Type B pancreatic cell (in vitro differentiated cells): ENCODE data around the gene GNG8. TPM values are rescaled to one million over a fixed set of nuclear protein-coding genes. Genes with fewer than 3 reads are reported as not detected.
A peak's percentile ranks its signal among the peaks of the same experiment; 100 is the strongest.
"Not testable (repeated sequence)": the region's sequence is repeated elsewhere in the genome, so short reads cannot be mapped to it uniquely, and the experiment has no call there.

Source experiments
- DNase-seq: peaks from one replicate; pipeline ENCODE4 v3.0.0; 2021; ENCODE audit warnings: mixed read lengths; ENCODE audit not compliant: unreplicated experiment; ENCODE audit errors: extremely low spot score
- H3K27ac Mint-ChIP-seq: 2 replicates; pipeline ENCODE4 v1.8.0; 2021; ENCODE audit warnings: mild to moderate bottlenecking, mixed read lengths
- H3K27me3 Mint-ChIP-seq: 2 replicates; pipeline ENCODE4 v1.8.0; 2021; ENCODE audit warnings: mixed read lengths
- H3K36me3 Mint-ChIP-seq: 2 replicates; pipeline ENCODE4 v1.8.0; 2021; ENCODE audit warnings: mixed read lengths
- H3K4me1 Mint-ChIP-seq: one replicate; pipeline ENCODE4 v1.8.0; 2021; ENCODE audit warnings: mixed read lengths; ENCODE audit not compliant: unreplicated experiment
- H3K4me3 Mint-ChIP-seq: 2 replicates; pipeline ENCODE4 v1.8.0; 2021; ENCODE audit warnings: mild to moderate bottlenecking, mixed read lengths
- H3K9me3 Mint-ChIP-seq: 2 replicates; pipeline ENCODE4 v1.8.0; 2021; ENCODE audit warnings: mixed read lengths
- total RNA-seq: library from RNA; stranded (reverse); gene quantifications from 2 replicates; pipeline ENCODE4 v1.2.1, GENCODE V29; 2021; ENCODE audit warnings: low replicate concordance
- TF ChIP-seq, protein P1 (sequence below): fragments of 200-600 bp; sonication (generic); conservative IDR thresholded peaks from 2 replicates; pipeline ENCODE4 v1.5.0; 2021; ENCODE audit warnings: antibody characterized with exemption, mild to moderate bottlenecking

GNG8 gene
- total RNA-seq, 1 donor from 2014 or later: 2.4 TPM

DNA sequence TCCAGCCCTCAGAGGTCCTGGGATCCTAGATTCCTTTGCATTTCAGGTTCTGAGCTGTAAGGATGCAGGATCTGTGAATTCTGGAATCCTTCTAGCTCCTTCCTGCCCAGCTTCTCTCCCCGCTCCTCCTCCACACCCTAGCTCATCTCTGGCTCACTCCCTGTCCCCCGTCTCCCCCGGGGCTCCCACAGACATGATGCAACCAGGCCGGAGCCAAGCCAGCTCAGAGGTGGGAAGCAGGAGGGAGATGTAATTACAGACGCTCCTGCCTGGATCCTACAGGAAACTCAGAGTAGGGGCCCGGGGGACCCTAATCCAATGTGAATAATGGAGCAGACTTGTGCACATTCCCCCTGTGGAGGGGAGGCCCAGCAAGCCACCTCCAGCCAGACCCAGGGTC lies 4.5 kb downstream of the GNG8 start:
- Mint-ChIP-seq H3K4me3 (no peak overlapping the region), H3K27ac (peak overlapping the region; percentile 36), H3K36me3 (no peaks in the 10 kb centered on the region), H3K27me3 (peaks cover 28% of the 10 kb centered on the region), H3K9me3 (no peaks in the 10 kb centered on the region), H3K4me1 (peaks cover 22% of the 10 kb centered on the region)
- no peak for DNase-seq
- TF ChIP-seq, protein P1, sequence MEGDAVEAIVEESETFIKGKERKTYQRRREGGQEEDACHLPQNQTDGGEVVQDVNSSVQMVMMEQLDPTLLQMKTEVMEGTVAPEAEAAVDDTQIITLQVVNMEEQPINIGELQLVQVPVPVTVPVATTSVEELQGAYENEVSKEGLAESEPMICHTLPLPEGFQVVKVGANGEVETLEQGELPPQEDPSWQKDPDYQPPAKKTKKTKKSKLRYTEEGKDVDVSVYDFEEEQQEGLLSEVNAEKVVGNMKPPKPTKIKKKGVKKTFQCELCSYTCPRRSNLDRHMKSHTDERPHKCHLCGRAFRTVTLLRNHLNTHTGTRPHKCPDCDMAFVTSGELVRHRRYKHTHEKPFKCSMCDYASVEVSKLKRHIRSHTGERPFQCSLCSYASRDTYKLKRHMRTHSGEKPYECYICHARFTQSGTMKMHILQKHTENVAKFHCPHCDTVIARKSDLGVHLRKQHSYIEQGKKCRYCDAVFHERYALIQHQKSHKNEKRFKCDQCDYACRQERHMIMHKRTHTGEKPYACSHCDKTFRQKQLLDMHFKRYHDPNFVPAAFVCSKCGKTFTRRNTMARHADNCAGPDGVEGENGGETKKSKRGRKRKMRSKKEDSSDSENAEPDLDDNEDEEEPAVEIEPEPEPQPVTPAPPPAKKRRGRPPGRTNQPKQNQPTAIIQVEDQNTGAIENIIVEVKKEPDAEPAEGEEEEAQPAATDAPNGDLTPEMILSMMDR: no peak

DNA sequence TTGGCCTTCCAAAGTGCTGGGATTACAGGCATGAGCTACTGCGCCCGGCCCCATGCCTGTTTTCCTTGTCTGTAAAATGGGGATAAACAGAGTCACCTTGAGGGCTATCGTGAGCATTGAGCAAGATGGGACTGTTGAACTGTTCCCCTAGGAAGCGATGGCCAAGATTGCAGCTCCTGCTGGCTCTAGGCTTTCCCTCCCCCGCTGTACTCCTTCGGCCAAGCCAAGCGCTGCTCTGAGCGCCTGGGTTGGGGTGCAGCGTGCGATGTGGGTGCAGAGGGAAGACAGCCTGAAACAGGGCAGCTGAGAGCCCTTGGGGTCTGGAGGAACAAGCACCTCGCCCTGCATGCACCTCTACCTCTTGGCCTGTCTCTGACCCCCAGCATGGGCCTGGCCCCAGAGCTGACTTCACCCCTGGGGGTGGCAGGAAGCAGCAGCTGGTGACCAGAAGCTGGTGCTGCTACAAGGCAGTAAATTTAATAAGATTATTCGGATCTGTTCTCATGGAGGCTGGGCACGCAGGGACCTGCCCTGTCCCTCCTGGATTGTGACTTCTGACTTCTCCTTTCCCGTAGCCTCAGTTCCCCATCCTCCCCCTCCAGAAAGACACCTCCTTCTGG lies 5.3 kb downstream of the GNG8 start:
- no peaks in the 10 kb centered on the region for H3K36me3 Mint-ChIP-seq
- H3K4me1 Mint-ChIP-seq: peaks cover 22% of the 10 kb centered on the region
- TF ChIP-seq, protein P1: no peak
- DNase-seq: no peak
- H3K9me3 Mint-ChIP-seq: no peaks in the 10 kb centered on the region
- no peak overlapping the region for H3K27ac Mint-ChIP-seq
- H3K4me3 Mint-ChIP-seq: no peak overlapping the region
- peaks cover 28% of the 10 kb centered on the region for H3K27me3 Mint-ChIP-seq

DNA sequence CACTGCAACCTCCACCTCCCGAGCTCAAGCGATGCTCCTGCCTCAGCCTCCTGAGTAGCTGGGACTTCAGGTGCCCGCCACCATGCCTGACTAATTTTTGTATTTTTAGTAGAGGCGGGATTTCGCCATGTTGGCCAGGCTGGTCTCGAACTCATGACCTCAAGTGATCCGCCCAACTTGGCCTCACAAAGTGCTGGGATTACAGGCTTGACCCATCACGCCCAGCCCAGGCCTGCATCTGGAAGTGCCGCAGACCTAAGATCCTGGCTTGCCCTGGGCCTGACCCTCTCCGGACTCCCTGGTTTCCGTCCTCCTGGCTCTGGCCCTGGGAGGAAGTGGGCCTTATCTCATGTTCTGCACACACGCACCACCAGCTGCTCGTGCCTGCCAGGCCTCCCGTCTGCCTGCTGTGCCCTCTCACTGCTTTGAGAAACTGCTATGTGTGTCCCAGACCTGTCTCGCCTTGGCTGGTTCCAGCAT lies 6.4 kb downstream of the GNG8 start:
- Mint-ChIP-seq H3K36me3 (no peaks in the 10 kb centered on the region), H3K4me1 (peaks cover 22% of the 10 kb centered on the region), H3K27ac (no peak overlapping the region), H3K27me3 (peaks cover 22% of the 10 kb centered on the region), H3K9me3 (no peaks in the 10 kb centered on the region), H3K4me3 (no peak overlapping the region)
- TF ChIP-seq, protein P1: no peak
- no peak for DNase-seq

DNA sequence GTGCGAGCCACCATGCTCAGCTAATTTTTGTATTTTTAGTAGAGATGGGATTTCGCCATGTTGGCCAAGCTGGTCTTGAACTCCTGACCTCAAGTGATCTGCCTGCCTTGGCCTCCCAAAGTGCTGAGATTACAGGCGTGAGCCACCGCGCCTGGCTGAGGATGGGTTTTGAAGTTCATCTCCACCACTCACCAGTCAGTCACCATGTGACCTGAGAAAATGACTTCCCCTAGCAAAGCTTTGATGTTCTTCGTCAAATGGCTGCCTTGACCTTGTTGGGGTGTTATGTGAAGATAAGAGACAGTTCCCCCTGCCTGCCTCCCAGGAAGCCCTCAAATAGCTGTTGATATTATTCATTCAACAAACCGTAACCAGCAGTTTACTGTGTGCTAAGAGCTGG lies 7.0 kb downstream of the GNG8 start:
- Mint-ChIP-seq H3K27me3 (peaks cover 19% of the 10 kb centered on the region), H3K4me1 (peaks cover 22% of the 10 kb centered on the region)
- H3K36me3 Mint-ChIP-seq, H3K27ac Mint-ChIP-seq, H3K9me3 Mint-ChIP-seq, H3K4me3 Mint-ChIP-seq, DNase-seq: not testable (repeated sequence)

DNA sequence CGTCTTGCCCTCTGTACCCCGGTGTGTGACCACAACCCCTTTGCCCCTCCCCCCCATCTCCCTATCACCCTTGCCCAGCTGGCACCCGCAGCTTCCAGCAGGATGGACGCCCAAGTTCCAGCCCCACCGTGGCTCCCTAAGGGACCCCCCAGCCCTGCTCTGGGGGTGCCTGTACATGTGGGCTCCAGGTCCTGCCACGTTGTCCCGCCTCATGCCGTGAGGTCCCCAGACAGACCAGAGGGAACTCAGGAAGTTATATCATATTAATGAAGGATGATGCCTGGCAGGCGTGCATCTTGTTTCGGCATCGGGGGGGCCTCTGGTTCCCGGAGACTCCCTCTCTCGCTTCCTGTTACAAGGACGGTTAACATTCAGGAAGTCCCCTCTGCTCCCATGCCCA lies 9.6 kb downstream of the GNG8 start:
- peaks cover under 1% of the 10 kb centered on the region for H3K27me3 Mint-ChIP-seq
- no peaks in the 10 kb centered on the region for H3K36me3 Mint-ChIP-seq

DNA sequence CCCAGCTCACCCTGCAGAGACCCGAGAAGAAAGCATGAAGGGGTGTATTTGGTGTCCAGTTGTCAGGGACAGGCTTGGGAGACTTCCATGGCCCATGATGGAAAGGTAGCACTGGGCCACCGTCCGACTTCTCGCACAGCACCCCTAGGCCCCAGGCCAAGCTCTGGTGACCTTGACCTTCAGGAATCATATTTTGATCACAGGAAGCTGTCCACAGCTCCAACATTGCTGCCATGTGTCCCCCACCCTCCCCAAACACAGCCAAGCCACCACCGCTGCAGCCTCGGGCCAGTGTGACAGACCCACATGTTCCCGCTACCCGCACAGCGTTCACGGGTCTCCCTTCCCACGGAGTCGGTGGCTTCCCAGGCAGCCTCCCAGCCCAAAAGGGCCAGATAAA lies 10.3 kb downstream of the GNG8 start:
- Mint-ChIP-seq H3K36me3 (no peaks in the 10 kb centered on the region), H3K9me3 (no peaks in the 10 kb centered on the region), H3K4me3 (no peak overlapping the region), H3K4me1 (peaks cover 4% of the 10 kb centered on the region), H3K27ac (no peak overlapping the region), H3K27me3 (no peaks in the 10 kb centered on the region)
- no peak for DNase-seq
- TF ChIP-seq, protein P1: no peak

More for the DNA sequence above, 9.6 kb downstream of the GNG8 start:
- no peak for DNase-seq
- no peak overlapping the region for H3K4me3 Mint-ChIP-seq
- no peak overlapping the region for H3K27ac Mint-ChIP-seq
- TF ChIP-seq, protein P1: no peak
- peaks cover 9% of the 10 kb centered on the region for H3K4me1 Mint-ChIP-seq
- H3K9me3 Mint-ChIP-seq: no peaks in the 10 kb centered on the region
